Endothelial cell (in vitro differentiated cells): ENCODE measurements around the gene SMIM5. TPM values are rescaled to one million over a fixed set of nuclear protein-coding genes. Genes with fewer than 3 reads are reported as not detected.

Experiments
- DNase-seq: peaks from one replicate; pipeline ENCODE4 v3.0.0; 2021; ENCODE audit warnings: low spot score
- H3K27ac Mint-ChIP-seq: one replicate; pipeline ENCODE4 v1.8.0; 2021; ENCODE audit warnings: mixed read lengths, inconsistent platforms; ENCODE audit not compliant: unreplicated experiment
- H3K27me3 Mint-ChIP-seq: one replicate; pipeline ENCODE4 v1.8.0; 2021; ENCODE audit warnings: mild to moderate bottlenecking, moderate library complexity, mixed read lengths, inconsistent platforms; ENCODE audit not compliant: unreplicated experiment
- H3K36me3 Mint-ChIP-seq: one replicate; pipeline ENCODE4 v1.8.0; 2021; ENCODE audit warnings: mild to moderate bottlenecking, low read depth, mixed read lengths, inconsistent platforms; ENCODE audit not compliant: unreplicated experiment
- H3K4me1 Mint-ChIP-seq: one replicate; pipeline ENCODE4 v1.8.0; 2021; ENCODE audit warnings: mild to moderate bottlenecking, mixed read lengths, inconsistent platforms; ENCODE audit not compliant: unreplicated experiment
- H3K4me3 Mint-ChIP-seq: one replicate; pipeline ENCODE4 v1.8.0; 2021; ENCODE audit warnings: mild to moderate bottlenecking, mixed read lengths, inconsistent platforms; ENCODE audit not compliant: unreplicated experiment
- H3K9me3 Mint-ChIP-seq: one replicate; pipeline ENCODE4 v1.8.0; 2021; ENCODE audit warnings: mixed read lengths, inconsistent platforms; ENCODE audit not compliant: unreplicated experiment
- total RNA-seq: library from RNA; stranded (reverse); fragmentation: NEBNext Ultra II Directional; extraction: Animal tissue kit (Norgen Biotek cat#: 25700); gene quantifications from one replicate; pipeline ENCODE4 v1.2.1, GENCODE V29; 2021; ENCODE audit not compliant: unreplicated experiment
- TF ChIP-seq, protein P1 (sequence below): fragments of 200-600 bp; sonication (generic); IDR thresholded peaks from one replicate; pipeline ENCODE4 v1.5.0; 2021; ENCODE audit warnings: antibody characterized with exemption; ENCODE audit not compliant: unreplicated experiment

Gene SMIM5
- total RNA-seq, 1 donor from 2014 or later, result 1.1 TPM

DNA sequence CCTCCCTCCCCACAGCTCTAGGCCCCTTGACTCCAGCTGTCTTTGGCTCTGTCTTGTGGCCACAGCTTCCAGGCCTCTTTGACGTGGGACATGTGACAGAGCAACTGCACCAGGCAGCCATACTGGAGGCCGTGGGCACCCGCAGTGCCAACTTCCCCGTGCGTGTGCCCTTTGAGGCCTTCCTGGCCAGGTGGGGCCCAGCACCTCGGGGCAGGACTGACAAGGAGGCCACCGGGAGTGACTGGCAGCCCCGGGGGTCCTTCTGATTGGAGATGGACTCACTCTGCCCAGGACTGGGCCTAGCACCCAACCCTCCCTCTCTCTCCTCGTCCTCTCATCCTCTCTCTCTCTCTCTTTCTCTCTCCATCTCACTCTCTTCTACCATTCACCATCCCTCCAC, 30.1 kb upstream of the SMIM5 start:
- Mint-ChIP-seq H3K36me3 (peaks cover 5% of the 10 kb centered on the region), H3K9me3 (no peaks in the 10 kb centered on the region), H3K4me1 (no peaks in the 10 kb centered on the region), H3K4me3 (no peak overlapping the region), H3K27ac (no peak overlapping the region), H3K27me3 (peaks cover 2% of the 10 kb centered on the region)
- DNase-seq, result no peak
- TF ChIP-seq, protein P1, sequence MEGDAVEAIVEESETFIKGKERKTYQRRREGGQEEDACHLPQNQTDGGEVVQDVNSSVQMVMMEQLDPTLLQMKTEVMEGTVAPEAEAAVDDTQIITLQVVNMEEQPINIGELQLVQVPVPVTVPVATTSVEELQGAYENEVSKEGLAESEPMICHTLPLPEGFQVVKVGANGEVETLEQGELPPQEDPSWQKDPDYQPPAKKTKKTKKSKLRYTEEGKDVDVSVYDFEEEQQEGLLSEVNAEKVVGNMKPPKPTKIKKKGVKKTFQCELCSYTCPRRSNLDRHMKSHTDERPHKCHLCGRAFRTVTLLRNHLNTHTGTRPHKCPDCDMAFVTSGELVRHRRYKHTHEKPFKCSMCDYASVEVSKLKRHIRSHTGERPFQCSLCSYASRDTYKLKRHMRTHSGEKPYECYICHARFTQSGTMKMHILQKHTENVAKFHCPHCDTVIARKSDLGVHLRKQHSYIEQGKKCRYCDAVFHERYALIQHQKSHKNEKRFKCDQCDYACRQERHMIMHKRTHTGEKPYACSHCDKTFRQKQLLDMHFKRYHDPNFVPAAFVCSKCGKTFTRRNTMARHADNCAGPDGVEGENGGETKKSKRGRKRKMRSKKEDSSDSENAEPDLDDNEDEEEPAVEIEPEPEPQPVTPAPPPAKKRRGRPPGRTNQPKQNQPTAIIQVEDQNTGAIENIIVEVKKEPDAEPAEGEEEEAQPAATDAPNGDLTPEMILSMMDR, result no peak

DNA sequence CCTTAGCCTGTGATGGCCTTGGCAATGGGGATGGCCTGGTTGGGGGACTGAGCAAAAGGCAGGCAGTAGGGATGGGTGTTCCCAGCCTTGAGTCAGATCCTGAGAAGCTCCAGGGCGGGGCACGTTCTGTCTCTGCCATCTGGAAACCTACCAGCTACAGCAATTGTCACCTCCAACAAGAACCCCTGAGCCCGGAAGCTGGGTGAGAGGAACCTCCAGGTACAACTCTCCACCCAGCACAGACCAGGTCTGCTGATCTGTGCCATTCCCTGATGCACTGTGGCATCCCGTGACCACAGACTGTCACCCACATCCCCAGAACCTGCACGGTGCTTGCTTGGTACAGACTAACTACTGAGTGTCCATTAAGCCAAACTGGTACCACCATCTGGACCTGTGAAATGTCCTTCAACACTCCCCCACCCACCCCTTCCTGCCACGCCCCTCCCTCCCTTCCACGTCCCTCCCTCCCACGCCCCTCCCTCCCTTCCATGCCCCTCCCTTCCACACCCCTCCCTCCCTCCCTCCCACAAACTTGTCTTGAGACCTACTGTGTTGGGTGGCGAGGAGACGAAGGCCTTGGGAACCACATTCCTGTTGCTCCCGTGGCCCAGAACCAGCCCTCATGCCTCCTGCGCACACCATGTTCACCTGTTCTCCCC, 29.1 kb upstream of the SMIM5 start:
- DNase-seq, result no peak
- TF ChIP-seq, protein P1, result no peak
- Mint-ChIP-seq H3K4me3 (no peak overlapping the region), H3K36me3 (peaks cover 5% of the 10 kb centered on the region), H3K9me3 (no peaks in the 10 kb centered on the region), H3K27ac (no peak overlapping the region), H3K4me1 (no peaks in the 10 kb centered on the region), H3K27me3 (peaks cover 2% of the 10 kb centered on the region)

DNA sequence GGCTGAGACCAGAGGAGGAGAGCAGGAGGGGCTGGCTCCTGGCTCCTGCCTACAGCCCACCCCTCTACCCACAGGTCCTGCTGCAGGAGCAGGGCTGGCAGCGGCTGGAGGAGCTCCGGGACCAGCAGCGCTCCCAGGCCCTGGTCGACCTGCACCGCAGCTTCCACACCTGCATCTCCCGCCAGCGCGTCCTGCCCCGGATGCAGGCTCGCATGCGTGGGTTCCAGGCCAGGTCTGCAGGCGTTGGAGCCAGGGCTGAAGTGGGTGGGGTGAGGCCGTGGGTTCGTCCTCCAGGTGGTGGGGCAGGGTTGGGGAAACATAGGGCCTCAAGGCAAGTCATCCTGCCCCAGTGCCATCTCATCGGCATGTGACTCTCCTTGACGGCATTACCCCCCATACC, 27.4 kb upstream of the SMIM5 start:
- no peak for DNase-seq
- Mint-ChIP-seq H3K9me3 (no peaks in the 10 kb centered on the region), H3K27me3 (peaks cover 2% of the 10 kb centered on the region), H3K4me3 (no peak overlapping the region), H3K36me3 (peaks cover 5% of the 10 kb centered on the region), H3K4me1 (no peaks in the 10 kb centered on the region), H3K27ac (no peak overlapping the region)
- TF ChIP-seq, protein P1, result no peak

DNA sequence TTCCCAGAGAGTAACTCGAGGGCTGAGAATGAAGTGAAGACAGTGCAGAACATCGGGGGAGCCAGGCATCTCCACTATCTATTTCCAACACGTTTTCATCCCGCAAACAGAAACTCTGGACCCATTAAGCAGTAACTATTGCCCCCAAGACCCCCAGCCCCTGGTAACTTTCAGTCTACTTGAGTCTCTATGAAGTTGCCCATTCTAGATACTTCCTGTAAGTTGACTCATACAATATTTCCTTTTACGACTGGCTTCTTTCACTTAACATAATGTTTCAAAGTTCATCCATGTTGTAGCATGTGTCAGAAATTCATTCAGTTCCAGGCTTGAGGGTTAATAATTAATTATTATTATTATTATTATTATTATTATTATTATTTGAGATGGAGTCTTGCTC, 26.1 kb upstream of the SMIM5 start:
- no peaks in the 10 kb centered on the region for H3K4me1 Mint-ChIP-seq
- H3K27ac Mint-ChIP-seq, result no peak overlapping the region
- H3K36me3 Mint-ChIP-seq, result peaks cover 9% of the 10 kb centered on the region
- TF ChIP-seq, protein P1, result no peak
- no peak for DNase-seq
- H3K4me3 Mint-ChIP-seq, result no peak overlapping the region
- peaks cover 2% of the 10 kb centered on the region for H3K27me3 Mint-ChIP-seq
- no peaks in the 10 kb centered on the region for H3K9me3 Mint-ChIP-seq

DNA sequence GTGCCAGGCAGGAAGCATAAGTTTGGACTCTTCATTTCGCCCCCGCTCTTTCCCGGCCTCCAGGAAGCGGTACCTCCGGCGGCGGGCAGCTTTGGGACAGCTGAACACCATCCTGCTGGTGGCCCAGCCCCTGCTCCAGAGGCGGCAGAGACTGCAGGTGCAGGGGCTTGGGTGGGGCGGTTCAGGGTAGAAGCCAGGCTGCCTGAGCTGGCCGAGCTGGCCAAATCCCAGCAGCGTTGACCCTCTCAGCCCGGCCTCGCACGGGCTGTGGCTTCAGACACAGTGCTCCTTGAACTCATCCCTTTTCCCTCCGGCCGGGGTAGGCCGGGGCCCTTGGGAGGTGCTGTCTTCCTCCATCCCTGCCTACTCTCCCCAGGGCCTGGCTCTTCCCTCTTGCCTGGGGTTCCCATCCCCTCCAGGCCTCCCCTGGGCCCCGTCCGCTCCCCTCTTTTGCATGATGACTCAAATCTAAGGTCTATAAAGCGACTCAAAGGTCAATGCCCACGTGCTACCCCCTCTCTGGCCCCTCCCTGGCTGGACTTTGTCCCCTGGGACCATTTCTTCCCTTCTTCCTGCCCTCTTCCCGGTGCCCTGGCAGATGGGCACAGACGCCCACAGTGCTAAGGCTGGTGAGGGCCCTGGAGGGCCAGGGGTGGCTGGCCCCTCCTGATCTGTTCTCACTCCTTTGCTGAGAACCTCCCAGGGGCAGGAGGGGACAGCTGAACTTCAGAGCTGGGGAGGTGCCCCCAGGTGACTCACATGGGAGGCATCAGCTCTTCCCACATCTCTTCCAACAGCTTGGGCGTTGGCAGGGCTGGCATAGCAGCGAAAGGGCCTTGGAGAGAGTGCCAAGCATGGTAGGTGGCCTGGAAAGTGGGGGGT, 22.9 kb upstream of the SMIM5 start:
- no peak for DNase-seq
- no peaks in the 10 kb centered on the region for H3K9me3 Mint-ChIP-seq
- H3K27ac Mint-ChIP-seq, result no peak overlapping the region
- no peak overlapping the region for H3K4me3 Mint-ChIP-seq
- no peaks in the 10 kb centered on the region for H3K4me1 Mint-ChIP-seq
- H3K27me3 Mint-ChIP-seq, result peaks cover 2% of the 10 kb centered on the region
- TF ChIP-seq, protein P1, result no peak
- peaks cover 9% of the 10 kb centered on the region for H3K36me3 Mint-ChIP-seq
